Parathyroid adenoma (tissue), 2 donors: ENCODE results near the gene MYPOP.

Experiments used
- H2AFZ ChIP-seq: fragments of 300-600 bp; sonication (generic); one replicate; pipeline ENCODE4 v1.7.0; 2017; ENCODE audit warnings: antibody characterized with exemption, mild to moderate bottlenecking
- H3K27ac ChIP-seq: fragments of 300-600 bp; sonication (generic); one replicate; pipeline ENCODE4 v1.7.0; 2017
- H3K27me3 ChIP-seq: fragments of 300-600 bp; sonication (generic); one replicate; pipeline ENCODE4 v1.7.0; 2017; ENCODE audit warnings: low read length; ENCODE audit not compliant: control insufficient read depth, insufficient read depth
- H3K36me3 ChIP-seq: fragments of 300-600 bp; sonication (generic); one replicate; pipeline ENCODE4 v1.7.0; 2017; ENCODE audit warnings: low read length; ENCODE audit not compliant: control insufficient read depth, insufficient read depth
- H3K4me1 ChIP-seq: fragments of 300-600 bp; sonication (generic); one replicate; pipeline ENCODE4 v1.7.0; 2017; ENCODE audit warnings: control low read depth
- H3K4me2 ChIP-seq: fragments of 300-600 bp; sonication (generic); one replicate; pipeline ENCODE4 v1.7.0; 2017; ENCODE audit warnings: low read length
- H3K4me3 ChIP-seq: fragments of 300-600 bp; sonication (generic); one replicate; pipeline ENCODE4 v1.7.0; 2017; ENCODE audit warnings: low read depth, low read length
- H3K79me2 ChIP-seq: fragments of 300-600 bp; sonication (generic); one replicate; pipeline ENCODE4 v1.7.0; 2017; ENCODE audit warnings: control low read depth
- H3K9ac ChIP-seq: fragments of 300-600 bp; sonication (generic); one replicate; pipeline ENCODE4 v1.7.0; 2017; ENCODE audit warnings: mild to moderate bottlenecking
- H3K9me3 ChIP-seq: fragments of 300-600 bp; sonication (generic); one replicate; pipeline ENCODE4 v1.7.0; 2017; ENCODE audit warnings: low read length; ENCODE audit not compliant: control insufficient read depth
- TF ChIP-seq, protein P1 (sequence below): fragments of 300-600 bp; sonication (generic); IDR thresholded peaks from one replicate; pipeline ENCODE4 v1.7.0; 2017; ENCODE audit warnings: antibody characterized with exemption, mild to moderate bottlenecking
- donor health status: primary hyperparathyroidism.

MYPOP gene

GRCh38 chr19:45938733-45939319, 36.4 kb upstream of the MYPOP start:
- no peak overlapping the region for H3K4me2 ChIP-seq
- TF ChIP-seq, protein P1, sequence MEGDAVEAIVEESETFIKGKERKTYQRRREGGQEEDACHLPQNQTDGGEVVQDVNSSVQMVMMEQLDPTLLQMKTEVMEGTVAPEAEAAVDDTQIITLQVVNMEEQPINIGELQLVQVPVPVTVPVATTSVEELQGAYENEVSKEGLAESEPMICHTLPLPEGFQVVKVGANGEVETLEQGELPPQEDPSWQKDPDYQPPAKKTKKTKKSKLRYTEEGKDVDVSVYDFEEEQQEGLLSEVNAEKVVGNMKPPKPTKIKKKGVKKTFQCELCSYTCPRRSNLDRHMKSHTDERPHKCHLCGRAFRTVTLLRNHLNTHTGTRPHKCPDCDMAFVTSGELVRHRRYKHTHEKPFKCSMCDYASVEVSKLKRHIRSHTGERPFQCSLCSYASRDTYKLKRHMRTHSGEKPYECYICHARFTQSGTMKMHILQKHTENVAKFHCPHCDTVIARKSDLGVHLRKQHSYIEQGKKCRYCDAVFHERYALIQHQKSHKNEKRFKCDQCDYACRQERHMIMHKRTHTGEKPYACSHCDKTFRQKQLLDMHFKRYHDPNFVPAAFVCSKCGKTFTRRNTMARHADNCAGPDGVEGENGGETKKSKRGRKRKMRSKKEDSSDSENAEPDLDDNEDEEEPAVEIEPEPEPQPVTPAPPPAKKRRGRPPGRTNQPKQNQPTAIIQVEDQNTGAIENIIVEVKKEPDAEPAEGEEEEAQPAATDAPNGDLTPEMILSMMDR: no peak
- H2AFZ ChIP-seq: no peak overlapping the region
- H3K79me2 ChIP-seq: no peaks in the 10 kb centered on the region
- no peak overlapping the region for H3K9ac ChIP-seq
- no peaks in the 10 kb centered on the region for H3K4me1 ChIP-seq
- H3K9me3 ChIP-seq: no peaks in the 10 kb centered on the region
- H3K27me3 ChIP-seq: no peaks in the 10 kb centered on the region
- H3K36me3 ChIP-seq: no peaks in the 10 kb centered on the region
- peak overlapping the region; percentile 5 for H3K27ac ChIP-seq
- no peak overlapping the region for H3K4me3 ChIP-seq

DNA sequence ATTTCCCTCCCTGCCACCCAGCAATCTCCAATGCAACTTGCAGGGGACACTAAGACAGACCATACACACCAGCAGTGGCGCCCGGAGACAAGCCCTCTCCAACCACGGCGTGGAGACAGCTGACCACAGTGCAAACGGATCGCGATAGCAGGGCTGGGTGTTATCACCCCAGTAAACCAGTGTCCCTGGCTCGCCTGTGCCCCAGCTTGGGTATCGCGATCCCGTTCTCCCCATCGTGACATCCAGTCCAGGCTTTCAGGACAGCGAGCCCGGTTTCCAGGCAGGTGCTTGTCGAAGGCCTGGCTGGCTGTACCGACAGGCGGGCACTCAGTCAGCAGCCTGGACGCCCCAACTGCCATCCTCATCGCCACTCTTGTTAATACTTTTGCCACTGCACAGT, 32.9 kb upstream of the MYPOP start:
- Histone ChIP-seq H3K27me3 (no peaks in the 10 kb centered on the region), H3K27ac (no peak overlapping the region), H3K4me2 (no peak overlapping the region), H3K79me2 (no peaks in the 10 kb centered on the region), H3K4me3 (no peak overlapping the region), H3K9me3 (no peaks in the 10 kb centered on the region), H3K9ac (no peak overlapping the region), H3K36me3 (no peaks in the 10 kb centered on the region), H2AFZ (no peak overlapping the region), H3K4me1 (no peaks in the 10 kb centered on the region)
- TF ChIP-seq, protein P1: no peak

DNA sequence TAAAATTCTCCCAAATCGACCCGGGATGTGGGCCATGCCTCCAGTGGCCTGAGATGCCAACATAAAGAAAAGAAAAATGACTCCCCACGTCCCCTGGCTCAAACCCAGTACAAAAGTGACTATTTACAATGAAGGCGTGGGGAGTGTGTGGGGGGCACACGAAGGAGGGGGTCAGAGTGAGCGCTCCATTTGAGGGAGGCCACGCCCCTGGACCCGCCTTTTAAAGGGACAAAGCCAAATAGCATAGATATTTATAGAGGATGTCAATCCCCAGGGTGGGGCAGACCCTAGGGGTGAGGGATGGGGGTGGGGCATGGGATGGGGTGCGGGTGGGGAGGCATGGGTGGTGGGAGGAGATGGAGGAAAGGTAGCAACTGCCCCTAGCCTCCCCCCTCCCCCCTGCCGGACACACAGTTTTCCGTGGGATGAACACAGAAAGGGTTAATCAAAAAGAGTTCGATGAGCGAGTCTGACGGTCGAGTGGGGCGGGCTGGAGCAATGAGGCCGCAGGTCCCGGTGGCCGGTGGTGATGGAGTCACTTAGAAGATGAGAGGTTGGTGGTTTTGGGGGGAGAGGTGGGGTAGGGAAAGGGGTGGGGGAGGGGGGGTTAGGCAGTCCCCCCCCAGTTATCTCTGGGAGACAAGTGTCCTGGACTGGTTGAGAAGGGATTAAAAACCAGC, 32.3 kb upstream of the MYPOP start:
- TF ChIP-seq, protein P1: no peak
- H3K4me1 ChIP-seq: no peaks in the 10 kb centered on the region
- H3K27me3 ChIP-seq: no peaks in the 10 kb centered on the region
- H3K4me2 ChIP-seq: no peak overlapping the region
- H3K4me3 ChIP-seq: no peak overlapping the region
- no peaks in the 10 kb centered on the region for H3K36me3 ChIP-seq
- no peak overlapping the region for H3K27ac ChIP-seq
- H3K9ac ChIP-seq: no peak overlapping the region
- no peak overlapping the region for H2AFZ ChIP-seq
- no peaks in the 10 kb centered on the region for H3K9me3 ChIP-seq
- H3K79me2 ChIP-seq: no peaks in the 10 kb centered on the region

DNA sequence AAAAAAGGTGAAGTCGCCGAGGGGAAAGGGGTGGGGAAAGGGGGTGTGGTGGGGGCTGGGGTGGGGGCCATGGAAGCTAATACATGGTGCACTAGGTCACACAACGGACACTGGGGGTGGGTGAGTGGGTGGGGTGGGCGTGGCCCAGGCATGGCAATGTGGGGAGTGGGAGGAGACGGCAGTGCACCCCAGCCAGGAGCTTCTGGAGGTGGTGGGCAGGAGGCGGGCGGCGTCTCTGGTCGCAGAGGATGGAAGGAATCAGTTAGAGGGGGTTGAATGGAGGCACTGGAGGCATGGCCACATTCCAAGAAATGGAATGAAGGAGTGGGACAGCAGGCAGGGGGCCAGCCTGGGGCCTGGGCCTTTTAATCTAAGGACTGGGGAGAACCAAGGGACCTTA, 31.3 kb upstream of the MYPOP start:
- Histone ChIP-seq H2AFZ (no peak overlapping the region), H3K79me2 (no peaks in the 10 kb centered on the region), H3K36me3 (no peaks in the 10 kb centered on the region), H3K4me3 (no peak overlapping the region), H3K27ac (no peak overlapping the region), H3K9me3 (no peaks in the 10 kb centered on the region), H3K27me3 (no peaks in the 10 kb centered on the region), H3K4me1 (no peaks in the 10 kb centered on the region), H3K9ac (no peak overlapping the region), H3K4me2 (no peak overlapping the region)
- TF ChIP-seq, protein P1: no peak

DNA sequence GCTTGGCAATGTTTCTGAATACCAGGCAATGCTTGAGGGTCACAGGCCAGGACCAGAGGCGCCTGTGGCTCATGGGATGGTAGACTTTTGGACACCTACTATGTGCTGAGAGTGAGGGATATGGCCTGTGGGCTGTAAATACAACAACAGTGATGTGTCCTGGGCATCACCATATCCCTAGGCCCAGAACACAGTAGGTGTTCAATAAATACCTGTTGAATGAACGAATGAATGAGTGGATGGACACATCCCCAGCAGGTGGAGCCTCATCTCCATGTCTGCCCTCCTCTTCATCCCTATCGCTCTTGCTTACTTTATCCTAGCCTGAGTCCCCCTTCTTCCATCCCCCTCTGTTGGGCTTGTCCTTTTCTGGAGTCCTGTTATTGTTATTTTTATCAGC, 28.6 kb upstream of the MYPOP start:
- Histone ChIP-seq H3K4me3 (no peak overlapping the region), H3K27me3 (no peaks in the 10 kb centered on the region), H3K36me3 (no peaks in the 10 kb centered on the region), H2AFZ (no peak overlapping the region), H3K9ac (no peak overlapping the region), H3K4me1 (no peaks in the 10 kb centered on the region), H3K9me3 (no peaks in the 10 kb centered on the region), H3K27ac (no peak overlapping the region), H3K4me2 (no peak overlapping the region), H3K79me2 (no peaks in the 10 kb centered on the region)
- TF ChIP-seq, protein P1: no peak
